VCaP (cell line): Measurements from ENCODE around the gene PEMT.
"Not testable (repeated sequence)": the region's sequence is repeated elsewhere in the genome, so short reads cannot be mapped to it uniquely, and the experiment has no call there.

Experiments
- H3K27ac ChIP-seq: fragments of 450-650 bp; 2 replicates; pipeline ENCODE4 v1.5.1; 2017
- CTCF ChIP-seq: fragments of 450-650 bp; conservative IDR thresholded peaks from 2 replicates; pipeline ENCODE4 v1.5.1; 2017; ENCODE audit warnings: mild to moderate bottlenecking, moderate library complexity

PEMT gene

GRCh38 chr17:17487998-17488397, 103.5 kb downstream of the PEMT start:
- no peak for TF ChIP-seq CTCF
- no peak overlapping the region for H3K27ac ChIP-seq

DNA sequence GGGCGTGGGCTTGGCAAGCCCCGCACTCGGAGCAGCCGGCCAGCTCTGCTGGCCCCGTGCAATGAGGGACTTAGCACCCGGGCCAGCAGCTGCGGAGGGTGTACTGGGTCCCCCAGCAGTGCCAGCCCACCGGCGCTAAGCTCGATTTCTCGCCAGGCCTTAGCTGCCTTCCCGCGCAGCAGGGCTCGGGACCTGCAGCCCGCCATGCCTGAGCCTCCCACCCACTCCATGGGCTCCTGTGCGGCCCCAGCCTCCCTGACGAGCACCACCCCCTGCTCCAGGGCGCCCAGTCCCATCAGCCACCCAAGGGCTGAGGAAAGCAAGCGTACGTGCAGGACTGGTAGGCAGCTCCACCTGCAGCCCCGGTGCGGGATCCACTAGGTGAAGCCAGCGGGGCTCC, 105.1 kb downstream of the PEMT start:
- not testable (repeated sequence) for H3K27ac ChIP-seq

DNA sequence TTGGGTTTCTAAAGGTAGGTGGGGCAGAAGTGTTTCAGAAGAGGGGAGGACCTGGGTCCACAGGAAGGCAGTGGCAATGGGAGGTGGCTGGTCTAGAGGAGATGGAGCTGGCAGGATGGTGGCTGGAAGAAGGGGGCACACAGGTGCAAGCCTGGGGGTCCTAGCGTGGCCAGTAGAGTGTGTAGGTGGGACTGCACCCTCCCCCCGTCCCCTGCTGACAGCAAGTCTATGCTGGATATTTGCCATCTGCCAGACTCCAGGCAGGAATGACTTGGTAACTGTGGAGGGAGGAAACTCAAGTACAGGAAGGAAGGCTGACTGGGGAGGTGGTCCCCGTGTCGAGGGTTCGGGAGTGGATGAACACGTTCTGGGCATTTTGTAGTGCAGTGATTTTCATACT, 106.1 kb downstream of the PEMT start:
- no peak overlapping the region for H3K27ac ChIP-seq
- no peak for TF ChIP-seq CTCF

- no peak for TF ChIP-seq CTCF
- H3K27ac ChIP-seq: no peak overlapping the region
Measured at GRCh38 chr17:17484451-17484899, 107.0 kb downstream of the PEMT start.

DNA sequence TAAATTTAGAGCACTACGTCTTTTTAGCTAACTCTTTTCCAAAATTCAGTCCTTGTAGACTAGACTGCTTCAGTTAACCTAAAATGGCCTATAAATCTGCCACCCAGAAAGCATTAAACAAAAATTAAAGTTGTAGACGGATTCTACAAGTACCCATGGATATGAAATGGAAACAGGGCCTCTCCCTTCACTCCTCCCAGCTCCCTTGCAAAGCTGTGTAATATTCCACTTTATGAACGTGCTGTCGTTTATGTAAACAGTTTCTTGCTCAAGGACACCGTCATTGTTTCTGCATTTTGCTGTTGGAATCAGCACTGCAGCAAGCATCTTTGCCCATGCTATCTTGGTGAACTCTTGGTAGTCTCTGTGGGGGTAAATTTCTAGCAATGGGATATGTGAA, 109.6 kb downstream of the PEMT start:
- H3K27ac ChIP-seq: no peak overlapping the region
- TF ChIP-seq CTCF: no peak

DNA sequence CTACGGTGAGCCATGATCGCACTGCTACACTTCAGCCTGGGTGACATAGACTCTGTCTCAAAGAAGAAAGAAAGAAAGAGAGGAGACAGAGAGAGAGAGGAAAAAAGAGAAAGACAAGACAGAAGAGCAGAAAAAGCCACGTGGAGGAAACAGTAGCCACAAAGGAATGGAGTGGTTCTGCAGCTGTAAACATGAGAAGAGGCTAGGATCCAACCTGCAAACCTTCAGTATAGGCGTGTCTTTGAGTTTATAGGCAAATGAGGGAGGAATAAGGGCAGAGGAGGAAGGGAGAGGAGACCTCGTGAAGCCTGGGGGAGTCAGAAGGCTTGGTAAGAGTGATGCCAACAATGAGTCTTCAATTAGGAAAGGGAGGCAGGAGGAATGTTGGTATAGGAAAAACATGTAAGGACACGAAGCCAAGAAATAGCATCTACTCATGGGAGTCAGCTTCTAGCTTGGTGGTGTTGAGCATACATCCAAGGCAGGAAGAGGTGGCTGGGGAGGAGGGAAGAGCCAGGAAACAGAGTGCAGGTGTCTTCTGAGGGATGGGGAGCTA, 110.8 kb downstream of the PEMT start:
- H3K27ac ChIP-seq: no peak overlapping the region

GRCh38 chr17:17479209-17479608, 112.3 kb downstream of the PEMT start:
- H3K27ac ChIP-seq: no peak overlapping the region
- no peak for TF ChIP-seq CTCF

More for the DNA sequence above, 110.8 kb downstream of the PEMT start:
- TF ChIP-seq CTCF: no peak

- TF ChIP-seq CTCF: no peak
- peak within 1 kb of the TSS; percentile 81 for H3K27ac ChIP-seq
Measured at GRCh38 chr17:17476865-17477467, 114.5 kb downstream of the PEMT start, which contains the start of gene MED9. Gene MED9, plus strand, starts transcription at chr17:17477000. Its CDS starts 42 bp downstream, at chr17:17477042.
